SKM-1 treated with dmso at 0.1 percent for 144 hours (cell line): ENCODE measurements around the gene OGFR.

Source experiments
- DNase-seq: peaks from one replicate; lab custom pipeline; 2025; ENCODE audit not compliant: unreplicated experiment; lab: John Stamatoyannopoulos, UW

Gene OGFR

GRCh38 chr20:62782149-62782892 lies 22.3 kb upstream of the OGFR start:
- no peak for DNase-seq

GRCh38 chr20:62782893-62783278 lies 21.7 kb upstream of the OGFR start:
- no peak for DNase-seq

- DNase-seq = no peak
Observed at GRCh38 chr20:62784497-62784896, 20.1 kb upstream of the OGFR start.

- no peak for DNase-seq
Observed at GRCh38 chr20:62785393-62785792, 19.2 kb upstream of the OGFR start.

GRCh38 chr20:62786157-62786556 lies 18.5 kb upstream of the OGFR start:
- no peak for DNase-seq

- DNase-seq = no peak
Observed at GRCh38 chr20:62787321-62787720, 17.3 kb upstream of the OGFR start.

- no peak for DNase-seq
Observed at GRCh38 chr20:62787866-62788265, 16.8 kb upstream of the OGFR start.

GRCh38 chr20:62788607-62789006 lies 16.0 kb upstream of the OGFR start:
- no peak for DNase-seq

GRCh38 chr20:62790075-62790474 lies 14.6 kb upstream of the OGFR start:
- DNase-seq = no peak

GRCh38 chr20:62791301-62792181 lies 13.1 kb upstream of the OGFR start:
- peak; percentile 91 for DNase-seq

GRCh38 chr20:62792182-62792939 lies 12.3 kb upstream of the OGFR start:
- DNase-seq = no peak

- DNase-seq = no peak
Observed at GRCh38 chr20:62792940-62793756, 11.5 kb upstream of the OGFR start.

- DNase-seq = no peak
Observed at GRCh38 chr20:62793757-62794006, 11.0 kb upstream of the OGFR start.

GRCh38 chr20:62794007-62794724 lies 10.5 kb upstream of the OGFR start:
- peak; percentile 87 for DNase-seq

GRCh38 chr20:62795023-62795761 lies 9.4 kb upstream of the OGFR start:
- peak; percentile 43 for DNase-seq

- DNase-seq = no peak
Observed at GRCh38 chr20:62796699-62797491, 7.7 kb upstream of the OGFR start.

- no peak for DNase-seq
Observed at GRCh38 chr20:62797671-62798532, 6.7 kb upstream of the OGFR start.

GRCh38 chr20:62799036-62799435 lies 5.6 kb upstream of the OGFR start:
- no peak for DNase-seq
